SW480 (cell line): ENCODE measurements around the gene SLC45A2.
"Not testable (repeated sequence)": the region's sequence is repeated elsewhere in the genome, so short reads cannot be mapped to it uniquely, and the experiment has no call there.

Experiments
- DNase-seq: peaks from one replicate; pipeline ENCODE4 v3.0.0-alpha.2; 2016; ENCODE audit warnings: low spot score

SLC45A2 gene

GRCh38 chr5:33921002-33921401 lies 63.5 kb downstream of the SLC45A2 start:
- DNase-seq = peak; percentile 11

- DNase-seq = not testable (repeated sequence)
Observed at GRCh38 chr5:33914844-33915243, 69.6 kb downstream of the SLC45A2 start.

GRCh38 chr5:33906248-33906647 lies 78.2 kb downstream of the SLC45A2 start:
- DNase-seq = not testable (repeated sequence)

- DNase-seq = no peak
Observed at GRCh38 chr5:33905381-33905780, 79.1 kb downstream of the SLC45A2 start.

GRCh38 chr5:33903118-33903517 lies 81.4 kb downstream of the SLC45A2 start:
- DNase-seq = no peak

- no peak for DNase-seq
Observed at GRCh38 chr5:33901156-33901555, 83.3 kb downstream of the SLC45A2 start.
